Measurements from ENCODE around the gene EGR2. TPM values are rescaled to one million over a fixed set of nuclear protein-coding genes. Genes with fewer than 3 reads are reported as not detected.

The EGR2 gene
- total and polyA plus RNA-seq, 2 donors (not counting 3 experiments of a cell fraction or from before 2014, with no cell fraction given), result 0.46 to 0.47 TPM

DNA sequence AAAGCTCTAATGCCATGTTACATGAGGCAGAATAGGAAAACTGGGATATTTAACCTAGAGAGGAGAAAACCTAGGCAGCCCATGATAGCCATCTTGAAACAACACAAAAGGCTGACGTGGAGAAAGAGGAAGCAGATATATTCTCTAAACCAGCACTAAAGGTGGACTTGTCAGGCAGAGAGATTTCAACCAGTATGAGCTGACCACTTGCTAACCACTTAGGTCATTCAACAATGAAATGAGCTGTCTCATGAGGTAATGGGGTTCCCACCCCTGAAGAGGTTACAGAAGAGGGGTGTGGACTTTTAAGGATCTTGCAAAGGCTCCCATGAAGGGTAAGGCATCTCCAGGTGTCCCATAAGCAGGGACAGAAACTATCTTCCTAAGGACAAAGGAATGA lies 26.8 kb upstream of the EGR2 start:
- no peak for TF ChIP-seq POLR2A (IDR thresholded peaks at IDR 0.05; ENCODE audit: low read depth, low read length)
- no peak for TF ChIP-seq MAX (IDR thresholded peaks at IDR 0.05; ENCODE audit: insufficient read depth, insufficient read length)
- no peak for TF ChIP-seq MYC (IDR thresholded peaks at IDR 0.05; ENCODE audit: low read depth, low read length)
- TF ChIP-seq FOS (IDR thresholded peaks at IDR 0.05; ENCODE audit: borderline replicate concordance, insufficient read depth, low read length), result no peak
- no peak for TF ChIP-seq JUN (IDR thresholded peaks at IDR 0.05; ENCODE audit: borderline replicate concordance, insufficient read depth, insufficient read length, low read depth)
- TF ChIP-seq GATA2 (IDR thresholded peaks at IDR 0.05; ENCODE audit: insufficient read depth, insufficient read length, low read depth, low read length), result no peak
- TF ChIP-seq, protein P1, sequence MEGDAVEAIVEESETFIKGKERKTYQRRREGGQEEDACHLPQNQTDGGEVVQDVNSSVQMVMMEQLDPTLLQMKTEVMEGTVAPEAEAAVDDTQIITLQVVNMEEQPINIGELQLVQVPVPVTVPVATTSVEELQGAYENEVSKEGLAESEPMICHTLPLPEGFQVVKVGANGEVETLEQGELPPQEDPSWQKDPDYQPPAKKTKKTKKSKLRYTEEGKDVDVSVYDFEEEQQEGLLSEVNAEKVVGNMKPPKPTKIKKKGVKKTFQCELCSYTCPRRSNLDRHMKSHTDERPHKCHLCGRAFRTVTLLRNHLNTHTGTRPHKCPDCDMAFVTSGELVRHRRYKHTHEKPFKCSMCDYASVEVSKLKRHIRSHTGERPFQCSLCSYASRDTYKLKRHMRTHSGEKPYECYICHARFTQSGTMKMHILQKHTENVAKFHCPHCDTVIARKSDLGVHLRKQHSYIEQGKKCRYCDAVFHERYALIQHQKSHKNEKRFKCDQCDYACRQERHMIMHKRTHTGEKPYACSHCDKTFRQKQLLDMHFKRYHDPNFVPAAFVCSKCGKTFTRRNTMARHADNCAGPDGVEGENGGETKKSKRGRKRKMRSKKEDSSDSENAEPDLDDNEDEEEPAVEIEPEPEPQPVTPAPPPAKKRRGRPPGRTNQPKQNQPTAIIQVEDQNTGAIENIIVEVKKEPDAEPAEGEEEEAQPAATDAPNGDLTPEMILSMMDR (IDR thresholded peaks at IDR 0.05; ENCODE audit: extremely low read depth in 1 of 2, insufficient read depth in 1 of 2, low read depth in 1 of 2, low read length in 2 of 2), result no peak
- FAIRE-seq, result no peak
- no TSS peak for BruUV-seq (replicated peaks)
- no peak overlapping the region for H3K9ac ChIP-seq (replicated peaks; ENCODE audit: extremely low read depth, insufficient read depth, low read length)
- ChIA-PET POLR2A (no interaction called here), CTCF (interaction anchor here (0.6 to 1.5 kb wide), 2 partner anchors 25 to 578 kb away, joined by 3 to 9 read pairs; no protein-coding TSS in a partner anchor)
- intact Hi-C loops (cut with micrococcal nuclease), result no loop called here
- no peak overlapping the region for H3K4me3 ChIP-seq (replicated peaks in 1 of 3; ENCODE audit: insufficient read depth in 1 of 3, low read depth in 1 of 3, low read length in 3 of 3)
- H3K36me3 ChIP-seq (ENCODE audit: control insufficient read depth in 2 of 2, extremely low read depth in 1 of 2, insufficient read depth in 2 of 2, low read length in 2 of 2), result no peaks in the 10 kb centered on the region
- no peak overlapping the region for H3K27ac ChIP-seq (ENCODE audit: insufficient read depth, low read depth, low read length)
- H3K4me1 ChIP-seq (ENCODE audit: control insufficient read depth, extremely low read depth, insufficient read depth, low read length), result no peaks in the 10 kb centered on the region
- DNase-seq (ENCODE audit: low read depth, low spot score), result no peak
- H3K4me2 ChIP-seq (ENCODE audit: insufficient read depth, low read length), result no peak overlapping the region
- no peaks in the 10 kb centered on the region for H3K9me1 ChIP-seq (replicated peaks; ENCODE audit: control insufficient read depth, extremely low read depth, insufficient read depth, low read length)
- H3K27me3 ChIP-seq (ENCODE audit: control insufficient read depth in 2 of 2, insufficient read depth in 2 of 2, low read length in 2 of 2), result peaks cover 0 to 2% of the 10 kb centered on the region in 2 experiments
- H2AFZ ChIP-seq (ENCODE audit: low read depth, low read length), result no peak overlapping the region
- H3K9me3 ChIP-seq (replicated peaks; ENCODE audit: control insufficient read depth, insufficient read depth, low read length), result no peaks in the 10 kb centered on the region
- H3K79me2 ChIP-seq (ENCODE audit: control insufficient read depth, insufficient read depth, low read length), result no peaks in the 10 kb centered on the region
- dilution Hi-C loops (cut with MboI; ENCODE audit: extremely low pct_ligation_motif_present, low sequenced_read_pairs), result no loop called here
- no peaks in the 10 kb centered on the region for H4K20me1 ChIP-seq (replicated peaks; ENCODE audit: control insufficient read depth, extremely low read depth, insufficient read depth, low read length)
